ENCODE measurements around the gene PDSS2. TPM values are rescaled to one million over a fixed set of nuclear protein-coding genes. Genes with fewer than 3 reads are reported as not detected.

Gene PDSS2
- total RNA-seq, 1 donor from 2014 or later, result 12.4 TPM

GRCh38 chr6:107340881-107341280, 118.5 kb downstream of the PDSS2 start:
- no peak for DNase-seq (ENCODE audit: extremely low spot score, unreplicated experiment)
- Mint-ChIP-seq H3K36me3 (ENCODE audit: unreplicated experiment) (no peaks in the 10 kb centered on the region), H3K4me1 (ENCODE audit: unreplicated experiment) (peaks cover 9% of the 10 kb centered on the region), H3K9me3 (ENCODE audit: unreplicated experiment) (no peaks in the 10 kb centered on the region), H3K27ac (ENCODE audit: unreplicated experiment) (no peak overlapping the region), H3K4me3 (ENCODE audit: unreplicated experiment) (no peak overlapping the region), H3K27me3 (ENCODE audit: unreplicated experiment) (no peaks in the 10 kb centered on the region)
- TF ChIP-seq CTCF (IDR thresholded peaks at IDR 0.05), result no peak

GRCh38 chr6:107337191-107337741, 122.1 kb downstream of the PDSS2 start:
- no peak for DNase-seq (ENCODE audit: extremely low spot score, unreplicated experiment)
- TF ChIP-seq CTCF (IDR thresholded peaks at IDR 0.05), result no peak
- Mint-ChIP-seq H3K36me3 (ENCODE audit: unreplicated experiment) (no peaks in the 10 kb centered on the region), H3K4me1 (ENCODE audit: unreplicated experiment) (no peaks in the 10 kb centered on the region), H3K27me3 (ENCODE audit: unreplicated experiment) (no peaks in the 10 kb centered on the region), H3K9me3 (ENCODE audit: unreplicated experiment) (no peaks in the 10 kb centered on the region), H3K4me3 (ENCODE audit: unreplicated experiment) (no peak overlapping the region), H3K27ac (ENCODE audit: unreplicated experiment) (no peak overlapping the region)

- DNase-seq (ENCODE audit: extremely low spot score, unreplicated experiment), result no peak
- no peaks in the 10 kb centered on the region for H3K4me1 Mint-ChIP-seq (ENCODE audit: unreplicated experiment)
- no peaks in the 10 kb centered on the region for H3K36me3 Mint-ChIP-seq (ENCODE audit: unreplicated experiment)
- H3K27ac Mint-ChIP-seq (ENCODE audit: unreplicated experiment), result no peak overlapping the region
- H3K4me3 Mint-ChIP-seq (ENCODE audit: unreplicated experiment), result no peak overlapping the region
- no peak for TF ChIP-seq CTCF (IDR thresholded peaks at IDR 0.05)
- H3K27me3 Mint-ChIP-seq (ENCODE audit: unreplicated experiment), result no peaks in the 10 kb centered on the region
- no peaks in the 10 kb centered on the region for H3K9me3 Mint-ChIP-seq (ENCODE audit: unreplicated experiment)
Observed at GRCh38 chr6:107334026-107334425, 125.3 kb downstream of the PDSS2 start.

- no peaks in the 10 kb centered on the region for H3K9me3 Mint-ChIP-seq (ENCODE audit: unreplicated experiment)
- no peak for DNase-seq (ENCODE audit: extremely low spot score, unreplicated experiment)
- no peaks in the 10 kb centered on the region for H3K27me3 Mint-ChIP-seq (ENCODE audit: unreplicated experiment)
- no peaks in the 10 kb centered on the region for H3K36me3 Mint-ChIP-seq (ENCODE audit: unreplicated experiment)
- H3K4me1 Mint-ChIP-seq (ENCODE audit: unreplicated experiment), result no peaks in the 10 kb centered on the region
- no peak for TF ChIP-seq CTCF (IDR thresholded peaks at IDR 0.05)
- H3K4me3 Mint-ChIP-seq (ENCODE audit: unreplicated experiment), result no peak overlapping the region
- H3K27ac Mint-ChIP-seq (ENCODE audit: unreplicated experiment), result no peak overlapping the region
Observed at GRCh38 chr6:107333491-107333890, 125.9 kb downstream of the PDSS2 start.

- no peak overlapping the region for H3K4me3 Mint-ChIP-seq (ENCODE audit: unreplicated experiment)
- H3K9me3 Mint-ChIP-seq (ENCODE audit: unreplicated experiment), result no peaks in the 10 kb centered on the region
- H3K36me3 Mint-ChIP-seq (ENCODE audit: unreplicated experiment), result no peaks in the 10 kb centered on the region
- H3K27me3 Mint-ChIP-seq (ENCODE audit: unreplicated experiment), result no peaks in the 10 kb centered on the region
- no peaks in the 10 kb centered on the region for H3K4me1 Mint-ChIP-seq (ENCODE audit: unreplicated experiment)
- DNase-seq (ENCODE audit: extremely low spot score, unreplicated experiment), result no peak
- TF ChIP-seq CTCF (IDR thresholded peaks at IDR 0.05), result no peak
- H3K27ac Mint-ChIP-seq (ENCODE audit: unreplicated experiment), result no peak overlapping the region
Observed at GRCh38 chr6:107331409-107332386, 127.7 kb downstream of the PDSS2 start.

Data from osteocyte (in vitro differentiated cells).